ENCODE data around the gene PHLDB1.
"Not testable (repeated sequence)": the region's sequence is repeated elsewhere in the genome, so short reads cannot be mapped to it uniquely, and the experiment has no call there.

Gene PHLDB1

DNA sequence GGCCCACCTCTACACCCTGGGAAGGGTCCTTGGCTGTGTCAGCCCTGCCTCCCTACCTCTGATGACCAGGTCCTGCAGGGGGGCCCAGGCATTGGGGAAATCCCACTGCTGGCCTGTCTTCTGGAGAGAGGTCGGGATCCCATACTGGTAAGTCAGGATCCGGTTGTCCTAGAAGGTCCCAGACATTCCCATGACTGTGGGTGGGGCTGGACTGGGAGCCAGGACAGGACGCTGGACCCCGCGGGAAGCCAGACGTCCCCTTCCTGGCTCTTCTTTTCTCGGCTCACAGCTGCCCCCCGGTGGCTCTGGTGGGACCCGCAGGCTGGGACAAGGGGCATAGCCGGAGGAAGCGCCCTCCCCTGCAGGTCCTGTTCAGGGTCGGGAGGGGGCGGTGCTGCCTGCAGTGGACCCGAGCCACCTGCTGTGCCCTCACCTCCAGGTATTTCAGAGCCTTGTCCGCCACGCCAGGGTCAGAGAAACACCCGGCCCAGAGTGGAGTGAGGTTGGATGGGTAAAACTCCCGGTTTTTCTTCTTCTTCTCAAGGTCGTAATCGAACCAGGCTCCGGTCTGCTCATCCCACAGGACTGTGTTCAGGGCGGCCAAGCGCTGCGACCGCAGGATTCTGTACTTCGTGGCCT is 52.0 kb downstream of the PHLDB1 start:
- peak; percentile 90 for DNase-seq (ENCODE audit: low spot score)

DNA sequence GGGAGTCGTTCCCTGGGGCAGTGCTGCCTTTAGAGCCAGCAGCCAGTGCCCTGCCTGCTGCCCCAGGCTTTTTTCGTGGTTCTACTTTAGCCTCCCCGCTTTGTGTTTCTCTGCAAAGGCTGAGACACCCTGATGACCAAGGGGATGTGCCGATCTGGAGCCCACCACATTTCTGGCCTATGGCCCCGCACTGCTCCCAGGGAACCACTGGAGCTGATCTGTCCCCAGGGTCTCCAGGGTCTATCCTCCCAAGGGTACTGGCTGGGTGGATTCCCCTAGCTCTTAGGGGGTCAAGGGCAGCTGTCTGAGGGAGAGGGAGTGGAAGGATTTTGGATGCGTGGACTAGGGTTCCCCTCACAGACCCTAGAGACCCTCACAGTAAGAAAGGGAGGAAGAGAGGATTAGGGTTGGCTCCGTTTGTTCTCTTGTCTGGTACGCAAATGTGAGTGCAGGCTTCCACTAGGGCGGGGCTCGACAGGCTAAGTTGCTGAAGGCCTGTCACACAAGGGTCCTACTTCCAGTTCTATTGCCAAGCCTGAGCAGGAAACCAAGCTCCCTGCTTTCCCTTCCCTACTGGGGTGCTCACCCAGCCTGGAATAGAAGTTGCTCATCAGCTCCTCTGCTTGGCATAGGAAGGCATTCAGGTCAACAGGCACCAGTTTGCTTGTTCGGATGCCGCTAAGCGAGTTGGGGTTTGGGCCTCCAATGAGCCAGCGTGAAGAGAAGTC is 52.7 kb downstream of the PHLDB1 start:
- no peak for DNase-seq (ENCODE audit: low spot score)

DNA sequence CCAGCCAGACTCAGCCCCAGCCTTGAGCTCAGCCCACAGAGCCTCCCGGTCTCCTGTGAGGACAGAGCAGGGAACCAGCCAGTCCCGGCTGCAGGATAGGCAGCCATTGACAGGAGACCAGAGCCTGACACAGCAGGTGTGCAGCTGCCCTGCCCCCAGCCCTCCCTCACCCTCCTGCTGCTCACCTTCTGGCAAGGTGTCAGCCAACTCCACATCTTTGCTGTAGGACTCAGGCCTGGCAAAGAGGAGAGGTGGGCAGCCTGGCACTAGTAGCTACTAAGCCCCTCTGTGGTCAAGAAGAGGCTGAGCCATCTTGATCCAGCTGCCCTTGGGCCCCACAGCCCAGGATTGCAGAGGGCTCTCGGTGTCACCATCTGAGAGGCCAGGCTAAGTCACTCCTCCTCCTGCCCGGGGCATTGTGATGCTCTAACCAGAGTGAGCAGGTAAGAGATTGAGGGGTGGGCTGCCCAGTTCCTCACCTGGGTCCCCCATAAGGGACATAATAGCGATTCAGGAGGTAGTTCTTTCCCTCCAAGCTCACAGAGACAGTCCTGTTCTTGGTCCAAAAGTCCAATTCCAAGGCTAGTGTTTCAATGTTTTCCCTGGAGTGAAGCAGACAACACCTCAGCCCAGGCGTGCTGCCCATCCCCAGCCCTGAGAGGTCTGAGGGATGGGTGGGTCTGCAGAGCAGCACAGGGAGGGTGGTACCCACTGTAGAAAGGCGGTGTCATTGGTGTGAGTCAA is 53.4 kb downstream of the PHLDB1 start:
- no peak for DNase-seq (ENCODE audit: low spot score)

DNA sequence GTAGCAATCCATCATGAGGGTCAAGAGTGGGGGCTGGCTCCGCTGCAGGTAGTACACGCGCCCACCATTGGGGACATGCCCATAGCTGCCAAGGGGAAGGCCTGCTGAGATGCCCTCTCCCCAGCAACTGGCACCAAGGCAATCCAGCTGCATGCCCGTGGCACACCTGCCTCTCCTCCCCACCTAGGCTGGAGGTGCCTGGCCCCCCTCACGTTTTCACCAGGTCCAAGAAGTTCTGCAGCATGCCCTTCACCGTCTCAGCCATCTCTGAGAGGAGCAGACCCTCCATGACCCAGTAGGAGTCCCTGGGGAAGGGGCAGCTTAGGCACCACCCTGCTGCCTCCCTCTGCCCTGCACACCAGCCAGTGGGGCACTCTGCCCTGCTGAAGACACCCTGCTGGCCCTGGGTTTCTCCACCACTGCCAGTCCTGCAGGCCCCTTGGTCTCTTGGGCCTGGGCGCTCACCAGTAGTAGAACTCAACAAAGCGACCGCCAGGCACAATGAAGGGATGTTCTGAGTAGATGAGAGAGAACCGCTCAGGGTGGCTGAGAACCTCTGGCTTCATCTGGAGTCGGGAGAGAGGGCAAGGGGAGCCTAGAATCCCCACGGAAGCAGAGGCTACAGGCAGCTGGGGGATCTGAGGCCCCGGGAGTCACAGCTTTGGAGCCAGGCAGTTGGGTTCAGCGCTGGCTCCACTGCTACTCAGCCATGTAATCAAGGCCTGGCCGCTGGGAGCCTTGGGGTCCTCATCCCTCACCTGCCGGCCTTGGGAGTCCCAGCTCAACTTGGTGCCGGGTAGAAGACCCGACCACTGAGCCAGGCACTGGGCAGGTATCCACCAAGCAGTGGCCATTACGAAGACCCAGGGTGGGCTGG is 54.2 kb downstream of the PHLDB1 start:
- DNase-seq (ENCODE audit: low spot score): no peak

DNA sequence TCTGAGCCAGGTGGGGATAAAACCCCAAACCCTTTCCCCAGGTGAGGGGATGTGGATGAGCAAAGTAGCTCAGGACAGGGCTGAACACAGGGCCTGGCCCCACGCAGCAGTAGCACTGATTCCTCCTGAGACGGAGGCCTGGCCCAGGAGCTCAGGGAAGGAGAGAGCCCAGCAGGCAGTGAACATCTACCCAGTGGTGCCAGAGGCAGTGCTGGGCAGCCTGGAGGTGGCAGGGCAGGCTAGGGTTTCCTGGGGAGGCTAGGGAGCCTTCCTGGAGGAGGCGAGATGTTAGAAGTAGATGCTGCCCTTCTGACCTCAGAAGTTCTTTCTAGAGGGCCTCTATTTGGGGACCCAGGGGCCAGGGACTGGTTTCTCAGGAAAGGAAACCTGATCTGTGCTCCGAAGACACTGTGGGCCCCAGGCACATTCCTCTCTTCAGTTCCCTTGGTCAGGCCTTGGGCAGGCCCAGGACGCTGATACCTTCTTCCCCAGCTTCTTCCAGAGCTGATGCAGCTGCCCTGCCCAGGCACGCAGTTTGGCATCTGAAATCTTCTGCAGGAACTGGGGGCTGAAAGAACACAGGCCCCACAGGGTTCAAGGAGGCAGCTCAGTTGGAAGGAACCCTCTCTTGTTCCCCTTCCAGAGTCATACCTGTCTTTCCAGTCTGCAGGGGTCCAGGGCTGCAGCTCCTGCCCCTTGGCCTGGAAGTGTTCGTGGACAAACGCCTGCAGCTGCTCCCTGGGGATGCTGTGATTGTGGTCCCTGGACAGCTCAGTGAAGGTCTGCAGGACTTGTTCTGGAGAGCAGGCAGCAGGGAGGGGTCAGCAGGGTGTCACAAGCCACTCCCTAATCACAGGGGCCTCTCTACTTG is 55.2 kb downstream of the PHLDB1 start:
- no peak for DNase-seq (ENCODE audit: low spot score)

DNA sequence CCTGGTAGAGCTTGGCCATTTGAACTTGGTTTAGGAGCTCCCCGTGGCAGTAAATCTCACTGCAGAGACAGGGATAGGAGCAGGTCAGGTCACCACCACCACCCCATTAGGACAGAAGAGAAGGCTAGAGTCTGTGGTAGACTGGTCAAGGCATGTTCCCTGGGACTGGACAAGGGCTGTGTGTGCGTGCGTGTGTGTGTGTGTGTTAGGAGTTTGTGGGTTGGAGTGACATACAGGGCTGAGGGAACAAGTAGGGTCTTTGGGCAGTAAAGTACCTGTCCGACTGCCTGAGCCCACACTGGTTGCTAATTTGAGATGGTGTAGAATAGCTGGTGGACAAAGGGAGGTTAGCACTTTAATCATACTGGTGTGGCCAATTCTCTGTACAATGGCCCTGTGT is 56.0 kb downstream of the PHLDB1 start:
- no peak for DNase-seq (ENCODE audit: low spot score)

DNA sequence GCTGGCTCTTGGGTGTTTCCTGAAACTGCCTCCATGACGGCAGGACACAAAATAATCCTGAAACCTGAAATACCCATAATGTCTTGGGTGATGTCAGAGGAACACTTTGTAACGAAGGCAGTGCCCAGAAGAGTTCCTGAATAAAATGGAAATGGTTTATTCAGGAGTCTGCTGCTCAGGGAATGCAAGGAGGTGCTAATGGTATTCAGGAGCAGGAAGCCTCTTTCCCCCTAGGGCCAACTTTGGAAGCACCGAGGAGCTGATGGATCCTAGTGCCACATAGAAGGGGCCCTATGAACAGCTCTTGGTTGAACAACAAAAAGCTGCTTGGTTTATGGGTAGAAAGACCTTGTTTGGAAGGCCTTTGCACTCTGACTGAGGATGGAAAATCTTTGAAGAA is 56.5 kb downstream of the PHLDB1 start:
- DNase-seq (ENCODE audit: low spot score): no peak

DNA sequence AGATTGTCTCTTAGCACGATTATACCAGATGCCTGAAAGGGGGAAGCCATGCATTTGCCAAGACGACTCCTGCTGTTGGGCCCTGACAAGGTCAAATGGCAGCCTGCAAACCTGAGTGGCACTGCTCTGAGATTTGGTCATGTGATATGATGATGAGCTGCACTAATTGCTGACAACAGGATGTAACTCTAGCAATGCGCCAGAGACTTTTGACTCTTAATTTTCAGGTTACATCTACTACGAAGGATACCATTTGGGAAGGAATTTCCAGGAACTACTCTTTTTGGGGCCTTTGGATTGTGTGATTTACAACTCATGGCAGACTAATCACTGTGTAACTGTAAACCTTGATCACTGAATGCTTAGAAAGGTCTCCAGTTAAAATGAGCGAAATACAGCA is 59.0 kb downstream of the PHLDB1 start:
- no peak for DNase-seq (ENCODE audit: low spot score)

DNA sequence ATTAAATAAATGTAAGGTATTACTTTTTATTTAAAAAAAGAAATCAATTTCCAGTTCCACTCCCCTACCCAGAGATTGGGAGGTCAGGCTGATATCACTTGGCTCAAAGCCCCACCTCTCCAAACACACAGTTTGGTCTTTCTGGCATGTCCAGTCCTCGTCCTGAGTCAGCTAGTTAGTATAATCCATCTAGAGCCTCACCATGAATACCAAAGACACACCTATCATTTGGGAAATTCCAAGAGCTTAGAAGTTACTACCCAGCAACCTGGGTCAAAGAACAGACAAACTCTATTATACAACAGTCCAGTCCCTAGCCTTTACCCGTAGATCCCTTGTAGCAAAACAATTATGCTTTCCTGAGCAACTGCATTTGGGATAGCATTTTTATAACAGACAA is 62.6 kb downstream of the PHLDB1 start:
- DNase-seq (ENCODE audit: low spot score): no peak

DNA sequence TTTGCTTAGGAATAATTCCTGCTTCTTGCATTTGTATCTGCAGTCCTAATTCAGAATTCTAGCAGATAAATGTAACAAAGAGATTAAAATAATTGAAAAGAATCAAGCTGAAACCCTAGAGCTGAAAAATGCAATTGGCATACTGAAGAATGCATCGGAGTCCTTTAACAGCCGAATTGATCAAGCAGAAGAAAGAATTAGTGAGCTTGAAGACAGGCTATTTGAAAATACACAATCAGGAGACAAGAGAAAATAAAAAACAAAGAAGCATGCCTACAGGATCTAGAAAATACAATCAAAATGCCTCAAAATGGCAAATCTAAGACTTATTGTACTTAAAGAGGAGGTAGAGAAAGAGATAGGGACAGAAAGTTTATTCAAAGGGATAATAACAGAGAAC is 63.8 kb downstream of the PHLDB1 start:
- no peak for DNase-seq (ENCODE audit: low spot score)

DNA sequence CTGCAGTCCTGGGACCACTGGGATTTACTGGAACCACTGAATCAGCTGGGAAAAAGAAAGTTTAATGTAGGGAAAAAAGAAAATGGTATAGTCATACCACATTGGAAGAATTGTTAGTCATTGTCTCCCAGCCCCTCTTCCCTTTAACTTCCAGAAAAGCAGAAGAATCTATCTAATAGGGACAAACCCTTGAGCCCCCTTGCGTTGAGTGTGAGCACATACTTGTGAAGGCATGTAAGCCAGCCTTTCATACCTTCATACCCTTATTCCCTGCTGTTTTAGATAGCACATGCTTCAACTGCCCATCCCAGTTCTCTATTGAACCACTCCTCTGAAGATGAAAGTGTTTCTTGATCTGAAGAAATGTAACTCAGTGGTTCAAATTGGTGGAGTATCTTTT is 65.4 kb downstream of the PHLDB1 start:
- no peak for DNase-seq (ENCODE audit: low spot score)

DNA sequence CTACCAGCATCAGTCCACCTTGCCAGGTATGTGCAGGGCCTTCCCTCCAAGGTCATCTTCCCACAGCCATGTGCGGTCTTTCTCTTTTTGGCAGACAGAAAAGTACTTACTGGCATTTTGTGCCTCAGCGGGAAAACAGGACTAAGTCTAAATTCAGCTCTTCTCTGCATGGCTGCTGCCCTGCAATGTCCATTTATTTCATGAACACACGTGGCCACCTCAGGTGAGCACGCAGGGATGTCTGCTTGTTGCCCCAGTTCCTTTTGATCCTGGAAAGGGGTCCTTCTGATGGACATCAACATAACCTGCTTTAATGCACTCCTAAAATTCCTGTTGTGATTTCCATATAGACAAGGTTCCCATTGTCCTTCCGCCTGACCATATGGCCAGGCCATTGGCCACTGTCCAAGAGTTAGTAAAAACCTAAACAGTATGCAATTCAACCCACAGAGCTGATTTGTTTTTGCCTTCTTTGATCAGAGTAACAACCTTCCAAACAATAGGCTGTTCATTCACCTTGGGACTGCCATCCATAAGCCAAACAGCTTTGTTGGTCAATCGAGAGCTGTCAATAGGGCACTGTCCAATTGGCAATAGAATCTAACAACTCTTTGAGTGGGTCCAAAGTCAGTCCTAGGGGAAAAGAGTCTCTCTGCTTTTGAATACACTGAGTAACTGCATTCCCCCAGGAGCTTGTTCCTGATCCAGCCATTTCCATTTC is 66.1 kb downstream of the PHLDB1 start:
- DNase-seq (ENCODE audit: low spot score): no peak

DNA sequence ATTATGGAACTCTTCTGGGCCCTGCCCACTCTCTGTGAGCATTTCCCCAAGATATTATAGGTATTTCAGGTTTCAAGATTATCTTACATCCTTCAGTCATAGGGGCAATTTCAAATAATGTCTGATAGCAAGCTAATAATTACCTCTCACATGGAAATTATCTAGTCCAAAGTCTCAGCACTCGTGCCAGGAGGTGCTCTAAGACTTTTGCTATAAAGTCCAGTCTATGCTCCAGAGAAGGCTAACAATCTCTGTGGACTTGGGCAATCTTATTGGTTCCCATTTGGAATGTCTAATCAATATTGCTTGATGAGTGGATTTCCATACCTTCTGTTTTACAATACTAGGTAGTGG is 66.6 kb downstream of the PHLDB1 start:
- no peak for DNase-seq (ENCODE audit: low spot score)

DNA sequence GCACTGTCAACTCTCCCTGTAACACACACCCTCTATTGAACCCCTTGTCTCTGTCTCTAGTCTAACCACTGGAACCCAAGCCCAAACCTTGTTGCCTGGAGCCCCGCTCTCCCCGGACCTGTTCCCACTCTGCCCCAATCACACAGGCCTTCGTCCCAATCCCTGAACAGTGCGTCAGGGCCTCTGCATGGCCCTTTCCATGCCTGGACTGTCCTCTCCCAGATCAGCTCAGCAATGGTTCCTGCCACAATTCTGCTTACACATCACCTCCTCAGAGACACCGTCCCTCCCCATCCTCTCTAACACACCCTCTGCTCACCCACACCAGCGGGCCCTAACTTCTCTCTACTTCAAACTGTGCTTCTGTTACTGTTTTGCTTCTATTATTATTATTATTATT is 70.6 kb downstream of the PHLDB1 start:
- DNase-seq (ENCODE audit: low spot score): no peak

DNA sequence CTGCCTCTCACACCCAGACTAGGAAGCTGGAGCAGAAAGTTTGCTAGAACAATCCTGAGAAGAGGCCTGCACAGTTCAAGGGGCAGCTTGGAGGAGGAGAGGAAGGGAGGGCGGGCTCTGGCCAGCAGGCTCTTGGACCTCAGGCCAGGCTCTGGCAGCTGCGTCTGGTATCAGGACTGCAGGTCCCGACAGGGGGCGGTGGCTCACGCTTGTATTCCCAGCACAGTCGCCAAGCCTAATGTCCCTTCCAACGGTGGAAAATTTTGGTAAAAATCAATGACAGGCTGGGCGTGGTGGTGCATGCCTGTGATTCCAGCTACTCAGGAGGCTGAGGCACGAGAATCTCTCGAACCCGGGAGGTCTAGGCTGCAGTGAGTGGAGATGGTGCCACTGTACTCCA is 71.5 kb downstream of the PHLDB1 start:
- not testable (repeated sequence) for DNase-seq (ENCODE audit: low spot score)

DNA sequence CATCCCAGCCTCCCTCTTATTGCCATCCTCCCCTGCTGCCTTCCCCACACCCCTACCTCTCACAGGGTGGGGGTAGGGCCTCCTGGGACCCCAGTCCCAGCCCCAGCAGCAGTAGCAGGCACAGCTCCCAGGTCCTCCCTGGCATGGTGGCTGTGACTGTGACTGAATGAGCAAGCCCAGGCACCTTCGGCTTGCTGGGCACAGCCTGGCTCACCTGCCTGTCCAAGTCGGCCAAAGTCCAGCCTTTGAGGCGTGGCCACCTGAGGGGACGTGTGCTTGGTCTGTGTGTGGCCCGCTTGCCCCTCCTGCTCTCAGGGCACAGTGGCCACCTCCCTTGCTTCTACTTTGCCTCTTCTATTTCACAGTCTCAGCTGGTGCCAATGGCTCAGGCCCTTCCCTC is 72.1 kb downstream of the PHLDB1 start, which contains the start of gene TREH:
TSS of gene TREH (minus strand) at position 168 of the 400 bp plus-strand sequence. CDS start at position 145, 23 bp downstream.
- no peak for DNase-seq (ENCODE audit: low spot score)

DNA sequence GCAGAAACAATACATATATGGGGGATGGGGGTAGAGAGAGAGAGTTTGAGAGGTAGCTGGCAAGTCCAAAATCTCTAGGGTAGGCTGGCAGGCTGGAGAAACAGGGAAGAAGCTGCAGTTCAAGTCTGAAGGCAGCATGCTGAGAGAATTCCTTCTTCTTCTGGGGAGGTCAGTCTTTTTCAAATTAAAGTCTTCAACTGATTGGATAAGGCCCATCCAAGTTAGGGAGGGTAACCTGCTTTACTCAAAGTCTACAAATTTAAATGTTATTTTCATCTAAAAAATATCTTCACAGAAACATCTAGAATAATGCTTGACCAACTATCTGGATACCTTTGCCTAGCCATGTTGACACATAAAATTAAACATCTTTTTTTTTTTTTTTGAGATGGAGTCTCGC is 75.0 kb downstream of the PHLDB1 start:
- DNase-seq (ENCODE audit: low spot score): no peak

DNA sequence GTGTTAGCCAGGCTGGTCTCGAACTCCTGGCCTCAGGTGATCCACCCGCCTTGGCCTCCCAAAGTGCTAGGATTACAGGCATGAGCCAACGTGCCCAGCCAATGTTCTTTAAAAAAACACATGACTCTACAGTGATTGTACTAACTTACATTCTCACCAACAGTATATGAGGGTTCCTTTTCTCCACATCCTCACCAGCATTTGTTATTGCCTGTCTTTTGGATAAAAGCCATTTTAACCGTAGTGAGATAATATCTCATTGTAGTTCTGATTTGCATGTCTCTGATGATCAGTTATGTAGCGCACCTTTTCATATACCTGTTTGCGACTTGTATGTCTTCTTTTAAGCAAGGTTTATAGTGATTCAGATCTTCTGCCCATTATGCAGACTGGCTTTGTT is 75.5 kb downstream of the PHLDB1 start:
- not testable (repeated sequence) for DNase-seq (ENCODE audit: low spot score)

DNA sequence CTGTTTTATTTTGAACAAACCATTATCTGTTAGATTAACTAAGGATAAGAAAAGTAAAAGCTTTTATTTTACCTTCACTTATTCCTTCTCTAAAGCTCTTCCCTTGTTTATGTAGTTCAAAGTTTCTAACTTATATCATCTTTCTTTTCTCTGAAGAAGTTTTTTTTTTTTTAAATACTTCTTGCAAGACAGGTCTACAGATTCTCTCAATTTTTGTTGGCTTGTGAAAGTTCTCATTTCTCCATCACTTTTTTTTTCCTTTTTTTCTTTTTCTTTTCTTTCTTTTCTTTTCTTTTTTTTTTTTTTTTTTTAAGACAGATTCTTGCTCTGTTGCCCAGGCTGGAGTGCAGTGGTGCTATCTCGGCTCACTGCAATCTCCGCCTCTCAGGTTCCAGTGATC is 76.8 kb downstream of the PHLDB1 start:
- no peak for DNase-seq (ENCODE audit: low spot score)

DNA sequence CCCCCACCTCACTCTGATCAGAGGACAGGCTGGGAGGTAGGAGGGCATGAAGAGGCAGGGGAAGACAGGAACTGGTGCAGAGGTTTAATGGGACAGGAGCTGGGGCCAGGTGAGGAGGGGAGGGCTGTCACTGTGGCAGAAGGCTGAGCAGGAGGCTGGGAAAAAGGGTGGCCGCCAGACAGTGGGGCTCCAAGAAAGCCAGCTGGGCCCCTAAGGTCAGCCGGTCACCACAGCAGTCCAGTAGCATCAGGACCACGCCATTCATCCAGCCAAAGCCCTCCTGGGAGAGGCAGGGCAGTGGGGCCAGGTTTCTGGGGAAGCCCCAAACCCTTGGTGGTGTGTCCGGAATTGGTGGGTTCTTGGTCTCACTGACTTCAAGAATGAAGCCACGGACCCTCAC is 80.5 kb downstream of the PHLDB1 start:
- DNase-seq (ENCODE audit: low spot score): no peak

DNA sequence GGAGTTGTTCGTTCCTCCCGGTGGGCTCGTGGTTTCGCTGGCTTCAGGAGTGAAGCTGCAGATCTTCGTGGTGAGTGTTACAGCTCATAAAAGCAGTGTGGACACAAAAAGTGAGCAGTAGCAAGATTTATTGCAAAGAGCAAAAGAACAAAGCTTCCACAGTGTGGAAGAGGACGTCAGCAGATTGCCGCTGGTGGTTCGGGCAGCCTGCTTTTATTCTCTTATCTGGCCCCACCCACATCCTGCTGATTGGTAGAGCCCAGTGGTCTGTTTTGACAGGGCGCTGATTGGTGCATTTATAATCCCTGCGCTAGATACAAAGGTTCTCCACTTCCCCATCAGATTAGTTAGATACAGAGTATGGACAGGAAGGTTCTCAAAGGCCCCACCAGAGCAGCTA is 80.9 kb downstream of the PHLDB1 start:
- DNase-seq (ENCODE audit: low spot score): not testable (repeated sequence)

Measured in NAMALWA (cell line).